WERI-Rb-1 (cell line): ENCODE results near the gene SRSF10.

Source experiments
- DNase-seq: peaks from one replicate; pipeline ENCODE4 v3.0.0-alpha.2; 2020
- H3K27ac ChIP-seq: fragments of 250-450 bp; sonication (Bioruptor Pico); 2 replicates; pipeline ENCODE4 v1.5.1; 2020; ENCODE audit warnings: mild to moderate bottlenecking, moderate library complexity
- H3K27me3 ChIP-seq: fragments of 250-450 bp; sonication (Bioruptor Pico); 2 replicates; pipeline ENCODE4 v1.5.1; 2021; ENCODE audit warnings: mild to moderate bottlenecking, low read depth, moderate library complexity; ENCODE audit not compliant: insufficient read depth, severe bottlenecking
- H3K36me3 ChIP-seq: fragments of 250-450 bp; sonication (Bioruptor Pico); 2 replicates; pipeline ENCODE4 v1.5.1; 2020; ENCODE audit warnings: mild to moderate bottlenecking, moderate library complexity
- H3K4me3 ChIP-seq: 2 replicates; pipeline ENCODE4 v1.5.1; 2011; ENCODE audit warnings: low read depth, mild to moderate bottlenecking, control low read depth, low read length
- H3K9me3 ChIP-seq: fragments of 250-450 bp; sonication (Bioruptor Pico); 2 replicates; pipeline ENCODE4 v1.5.1; 2021; ENCODE audit warnings: mild to moderate bottlenecking, moderate library complexity; ENCODE audit not compliant: severe bottlenecking
- TF ChIP-seq, protein P1 (sequence below): IDR thresholded peaks from 2 replicates; pipeline ENCODE4 v1.5.1; 2011; ENCODE audit warnings: low read depth, mild to moderate bottlenecking, control low read depth, inconsistent platforms, low read length

Gene SRSF10

GRCh38 chr1:23930270-23930669 lies 49.9 kb downstream of the SRSF10 start:
- Histone ChIP-seq H3K27me3 (no peaks in the 10 kb centered on the region), H3K27ac (no peak overlapping the region), H3K36me3 (no peaks in the 10 kb centered on the region), H3K4me3 (no peak overlapping the region), H3K9me3 (no peaks in the 10 kb centered on the region)
- TF ChIP-seq, protein P1, sequence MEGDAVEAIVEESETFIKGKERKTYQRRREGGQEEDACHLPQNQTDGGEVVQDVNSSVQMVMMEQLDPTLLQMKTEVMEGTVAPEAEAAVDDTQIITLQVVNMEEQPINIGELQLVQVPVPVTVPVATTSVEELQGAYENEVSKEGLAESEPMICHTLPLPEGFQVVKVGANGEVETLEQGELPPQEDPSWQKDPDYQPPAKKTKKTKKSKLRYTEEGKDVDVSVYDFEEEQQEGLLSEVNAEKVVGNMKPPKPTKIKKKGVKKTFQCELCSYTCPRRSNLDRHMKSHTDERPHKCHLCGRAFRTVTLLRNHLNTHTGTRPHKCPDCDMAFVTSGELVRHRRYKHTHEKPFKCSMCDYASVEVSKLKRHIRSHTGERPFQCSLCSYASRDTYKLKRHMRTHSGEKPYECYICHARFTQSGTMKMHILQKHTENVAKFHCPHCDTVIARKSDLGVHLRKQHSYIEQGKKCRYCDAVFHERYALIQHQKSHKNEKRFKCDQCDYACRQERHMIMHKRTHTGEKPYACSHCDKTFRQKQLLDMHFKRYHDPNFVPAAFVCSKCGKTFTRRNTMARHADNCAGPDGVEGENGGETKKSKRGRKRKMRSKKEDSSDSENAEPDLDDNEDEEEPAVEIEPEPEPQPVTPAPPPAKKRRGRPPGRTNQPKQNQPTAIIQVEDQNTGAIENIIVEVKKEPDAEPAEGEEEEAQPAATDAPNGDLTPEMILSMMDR, result no peak
- no peak for DNase-seq

DNA sequence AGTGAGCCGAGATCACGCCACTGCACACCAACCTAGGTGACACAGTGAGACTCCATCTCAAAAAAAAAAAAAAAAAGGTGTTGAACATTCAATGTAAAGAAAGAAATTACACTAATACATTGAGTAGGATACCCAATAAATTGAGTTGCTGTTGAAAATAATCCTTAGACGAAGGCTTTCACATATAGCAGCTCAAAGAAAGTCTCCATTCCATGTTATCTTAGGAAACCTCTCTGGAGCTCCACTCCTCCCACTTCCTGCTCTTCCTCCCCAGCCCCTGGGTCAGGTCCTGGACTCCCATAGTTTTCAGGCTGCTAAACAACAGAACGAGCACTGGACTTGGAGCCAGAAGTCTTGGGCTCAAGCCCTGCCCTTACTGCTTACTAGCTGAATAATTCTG lies 51.3 kb downstream of the SRSF10 start:
- no peak for DNase-seq

DNA sequence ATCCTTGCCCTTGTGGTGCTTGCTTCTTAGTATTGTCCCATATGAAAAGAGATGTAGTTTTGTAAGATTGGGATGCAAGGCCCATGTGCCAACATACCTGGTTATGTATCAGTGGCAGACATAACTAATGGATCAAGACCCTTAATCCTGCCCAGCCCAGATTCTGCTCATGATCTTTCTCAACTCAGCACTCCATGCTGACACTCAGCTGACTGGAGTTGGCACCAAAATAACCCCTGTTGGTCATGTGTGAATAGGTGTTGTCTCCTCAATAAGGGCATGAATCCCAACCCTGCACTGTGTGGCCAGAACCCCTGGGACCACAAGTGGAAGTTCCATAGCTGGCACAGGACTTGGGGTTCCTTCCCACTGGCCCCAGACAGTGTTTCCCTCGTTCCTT lies 53.0 kb downstream of the SRSF10 start:
- TF ChIP-seq, protein P1, result no peak
- no peaks in the 10 kb centered on the region for H3K27me3 ChIP-seq
- no peak for DNase-seq

More for the DNA sequence above, 51.3 kb downstream of the SRSF10 start:
- Histone ChIP-seq H3K4me3 (no peak overlapping the region), H3K36me3 (no peaks in the 10 kb centered on the region), H3K9me3 (no peaks in the 10 kb centered on the region), H3K27me3 (no peaks in the 10 kb centered on the region), H3K27ac (no peak overlapping the region)
- TF ChIP-seq, protein P1, result no peak

DNA sequence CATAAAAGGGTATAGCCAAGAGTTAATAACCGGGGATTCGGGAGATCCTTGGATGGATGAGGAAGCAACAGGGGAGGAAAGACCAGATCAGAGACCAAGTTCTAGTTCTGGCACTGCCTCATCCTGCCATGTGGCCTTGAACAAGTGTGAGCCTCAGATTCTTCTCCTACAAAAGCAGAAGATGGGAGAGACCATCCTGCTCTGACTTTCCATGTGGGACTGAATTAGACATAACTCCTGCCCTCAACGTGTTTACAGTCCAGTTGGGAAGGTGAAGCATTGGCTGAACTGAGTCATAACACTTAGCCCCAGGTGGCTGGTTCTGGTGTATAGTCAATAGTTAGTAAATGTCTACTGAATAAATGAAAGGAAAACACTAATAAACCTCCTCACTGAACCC lies 54.8 kb downstream of the SRSF10 start:
- Histone ChIP-seq H3K27ac (no peak overlapping the region), H3K4me3 (no peak overlapping the region), H3K36me3 (no peaks in the 10 kb centered on the region), H3K27me3 (no peaks in the 10 kb centered on the region), H3K9me3 (no peaks in the 10 kb centered on the region)
- no peak for DNase-seq
- TF ChIP-seq, protein P1, result no peak

More for the DNA sequence above, 53.0 kb downstream of the SRSF10 start:
- Histone ChIP-seq H3K9me3 (no peaks in the 10 kb centered on the region), H3K27ac (no peak overlapping the region), H3K4me3 (no peak overlapping the region), H3K36me3 (no peaks in the 10 kb centered on the region)

GRCh38 chr1:23924601-23925000 lies 55.5 kb downstream of the SRSF10 start:
- no peak overlapping the region for H3K4me3 ChIP-seq
- no peaks in the 10 kb centered on the region for H3K36me3 ChIP-seq
- H3K27me3 ChIP-seq, result no peaks in the 10 kb centered on the region
- no peak overlapping the region for H3K27ac ChIP-seq
- no peaks in the 10 kb centered on the region for H3K9me3 ChIP-seq
- DNase-seq, result no peak
- TF ChIP-seq, protein P1, result no peak

- Histone ChIP-seq H3K4me3 (no peak overlapping the region), H3K36me3 (no peaks in the 10 kb centered on the region), H3K27me3 (no peaks in the 10 kb centered on the region), H3K9me3 (no peaks in the 10 kb centered on the region), H3K27ac (no peak overlapping the region)
- no peak for DNase-seq
- TF ChIP-seq, protein P1, result no peak
Observed at GRCh38 chr1:23923592-23924499, 56.3 kb downstream of the SRSF10 start.
